ENCODE results near the gene UBAC2. TPM values are rescaled to one million over a fixed set of nuclear protein-coding genes. Genes with fewer than 3 reads are reported as not detected.

Gene UBAC2
- total RNA-seq, 3 donors from 2014 or later, result 57.4 to 74.2 (median 67.5) TPM

DNA sequence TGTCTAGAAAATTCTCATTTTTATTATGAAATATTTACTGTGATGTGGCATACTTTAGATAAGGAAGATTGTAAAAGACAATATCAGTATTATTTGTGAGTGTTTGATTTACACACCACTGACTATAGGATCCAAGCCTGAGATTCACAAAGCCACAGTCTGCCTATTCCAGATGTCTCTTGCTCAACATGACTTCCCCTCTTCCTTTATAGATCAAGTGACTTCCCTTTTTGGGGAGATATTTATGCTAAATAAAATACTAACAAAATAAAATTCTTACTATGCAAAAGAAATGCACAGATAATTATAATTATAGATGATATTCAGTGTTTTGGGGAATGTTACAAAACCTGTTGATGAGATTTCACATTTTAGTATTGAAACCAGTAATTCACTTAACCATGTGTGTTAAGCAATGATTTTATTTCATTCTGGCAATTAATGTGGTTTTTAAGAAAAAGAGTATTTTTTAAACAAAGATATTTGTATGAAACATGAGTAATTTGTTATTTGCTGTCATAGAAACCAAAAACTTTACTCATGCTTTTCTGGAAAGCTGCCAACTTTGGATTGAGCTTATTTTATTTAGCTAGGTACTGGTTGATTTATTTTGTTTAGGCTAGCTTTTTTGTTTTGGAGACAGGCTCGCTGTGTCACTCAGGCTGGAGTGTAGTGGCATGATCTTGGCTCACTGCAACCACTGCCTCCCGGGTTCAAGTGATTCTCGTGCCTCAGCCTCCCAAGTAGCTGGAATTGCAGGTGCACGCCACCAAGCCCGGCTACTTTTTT is 120.2 kb downstream of the UBAC2 start:
- DNase-seq (no peak), ATAC-seq (no peak)
- Histone ChIP-seq H3K4me1 (ENCODE audit: low read depth) (no peaks in the 10 kb centered on the region), H3K9me3 (no peaks in the 10 kb centered on the region), H3K36me3 (ENCODE audit: low read depth) (no peaks in the 10 kb centered on the region), H3K4me3 (no peak overlapping the region)
- intact Hi-C loops (cut with DNase I, micrococcal nuclease), result no loop called here
- TF ChIP-seq, protein P1, sequence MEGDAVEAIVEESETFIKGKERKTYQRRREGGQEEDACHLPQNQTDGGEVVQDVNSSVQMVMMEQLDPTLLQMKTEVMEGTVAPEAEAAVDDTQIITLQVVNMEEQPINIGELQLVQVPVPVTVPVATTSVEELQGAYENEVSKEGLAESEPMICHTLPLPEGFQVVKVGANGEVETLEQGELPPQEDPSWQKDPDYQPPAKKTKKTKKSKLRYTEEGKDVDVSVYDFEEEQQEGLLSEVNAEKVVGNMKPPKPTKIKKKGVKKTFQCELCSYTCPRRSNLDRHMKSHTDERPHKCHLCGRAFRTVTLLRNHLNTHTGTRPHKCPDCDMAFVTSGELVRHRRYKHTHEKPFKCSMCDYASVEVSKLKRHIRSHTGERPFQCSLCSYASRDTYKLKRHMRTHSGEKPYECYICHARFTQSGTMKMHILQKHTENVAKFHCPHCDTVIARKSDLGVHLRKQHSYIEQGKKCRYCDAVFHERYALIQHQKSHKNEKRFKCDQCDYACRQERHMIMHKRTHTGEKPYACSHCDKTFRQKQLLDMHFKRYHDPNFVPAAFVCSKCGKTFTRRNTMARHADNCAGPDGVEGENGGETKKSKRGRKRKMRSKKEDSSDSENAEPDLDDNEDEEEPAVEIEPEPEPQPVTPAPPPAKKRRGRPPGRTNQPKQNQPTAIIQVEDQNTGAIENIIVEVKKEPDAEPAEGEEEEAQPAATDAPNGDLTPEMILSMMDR (IDR thresholded peaks at IDR 0.05), result no peak

DNA sequence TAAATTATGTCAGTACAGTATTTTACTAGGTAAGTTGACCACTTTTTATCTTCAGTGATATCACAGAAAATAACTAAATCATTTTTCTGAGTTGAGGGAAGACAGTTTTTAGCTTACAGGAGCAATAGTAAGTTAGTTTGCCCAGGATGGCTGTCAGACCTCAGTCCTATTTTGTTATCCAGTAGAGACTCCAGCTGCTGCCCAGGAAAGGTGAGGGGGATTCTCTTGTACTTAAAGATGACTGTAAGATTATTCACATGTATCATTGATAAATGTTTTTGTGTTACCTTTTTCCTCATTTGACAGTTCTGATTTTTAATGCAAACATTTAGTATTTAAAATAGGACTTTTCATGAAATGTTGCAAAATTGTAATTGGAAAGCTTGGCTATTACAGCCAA is 121.1 kb downstream of the UBAC2 start:
- intact Hi-C loops (cut with DNase I, micrococcal nuclease), result no loop called here
- Histone ChIP-seq H3K9me3 (no peaks in the 10 kb centered on the region), H3K36me3 (ENCODE audit: low read depth) (no peaks in the 10 kb centered on the region), H3K4me3 (no peak overlapping the region), H3K4me1 (ENCODE audit: low read depth) (no peaks in the 10 kb centered on the region)
- DNase-seq, result no peak
- ATAC-seq, result no peak
- TF ChIP-seq, protein P1 (IDR thresholded peaks at IDR 0.05), result no peak

DNA sequence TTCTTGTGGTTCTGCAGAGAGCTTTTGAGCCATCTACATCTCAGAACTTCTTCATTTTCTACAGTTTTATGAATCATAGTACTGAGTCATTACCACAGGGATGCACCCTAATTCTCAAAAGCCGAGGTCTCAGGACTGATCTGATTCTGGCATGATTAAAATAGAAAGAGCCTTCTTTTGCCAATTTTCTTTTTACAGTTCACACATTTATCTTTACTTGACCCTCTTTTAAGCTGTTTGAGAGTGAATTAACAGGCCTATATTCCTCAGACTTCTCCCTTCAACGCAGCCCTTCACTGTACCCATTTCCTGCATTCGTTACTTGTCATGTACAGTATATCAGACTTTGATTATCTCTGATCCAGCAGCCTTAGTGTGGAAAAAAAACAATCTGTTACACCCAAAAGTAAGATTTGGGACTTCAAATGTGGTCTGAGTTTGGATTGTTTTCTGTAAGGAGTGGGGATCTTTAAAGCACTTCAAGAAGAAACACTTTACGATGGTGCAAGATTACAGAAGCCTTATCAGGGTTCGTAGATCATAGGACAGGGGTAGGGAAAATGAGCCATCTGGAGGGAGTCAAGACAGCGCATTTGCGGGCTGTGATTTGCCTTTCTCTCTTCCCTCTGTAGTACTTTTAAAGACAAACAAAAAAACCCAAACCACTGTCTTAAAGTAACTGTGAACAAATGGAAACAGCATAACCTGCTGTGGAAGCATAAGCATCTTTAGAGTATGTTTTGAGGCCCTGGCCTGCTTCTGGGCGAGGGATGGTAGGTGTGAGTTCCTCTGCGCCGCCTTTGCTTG is 121.8 kb downstream of the UBAC2 start:
- H3K36me3 ChIP-seq (ENCODE audit: low read depth), result no peaks in the 10 kb centered on the region
- DNase-seq, result no peak
- TF ChIP-seq, protein P1 (IDR thresholded peaks at IDR 0.05), result no peak
- no peaks in the 10 kb centered on the region for H3K9me3 ChIP-seq
- H3K4me3 ChIP-seq, result no peak overlapping the region
- intact Hi-C loops (cut with DNase I, micrococcal nuclease), result no loop called here
- peak; percentile 68 for ATAC-seq
- H3K4me1 ChIP-seq (ENCODE audit: low read depth), result no peaks in the 10 kb centered on the region

DNA sequence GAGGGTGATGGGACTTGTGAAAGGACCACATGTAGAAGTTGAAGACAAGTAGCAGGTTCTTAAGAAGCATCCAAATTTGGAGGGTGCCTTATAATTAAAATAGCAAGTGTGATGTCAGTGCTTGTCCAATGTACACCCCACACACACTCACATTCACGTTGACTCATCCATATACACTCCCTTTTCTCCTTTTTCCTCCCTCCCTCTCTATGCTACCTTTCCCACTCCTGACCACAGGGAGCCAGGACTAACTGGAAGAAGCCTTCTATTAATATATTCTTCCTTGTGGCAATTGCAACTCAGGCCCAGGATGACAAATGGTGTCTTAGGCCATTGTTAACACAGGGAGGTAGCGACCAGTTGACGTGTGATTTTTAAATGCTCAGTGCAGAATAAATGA is 122.8 kb downstream of the UBAC2 start:
- intact Hi-C loops (cut with DNase I, micrococcal nuclease), result no loop called here

DNA sequence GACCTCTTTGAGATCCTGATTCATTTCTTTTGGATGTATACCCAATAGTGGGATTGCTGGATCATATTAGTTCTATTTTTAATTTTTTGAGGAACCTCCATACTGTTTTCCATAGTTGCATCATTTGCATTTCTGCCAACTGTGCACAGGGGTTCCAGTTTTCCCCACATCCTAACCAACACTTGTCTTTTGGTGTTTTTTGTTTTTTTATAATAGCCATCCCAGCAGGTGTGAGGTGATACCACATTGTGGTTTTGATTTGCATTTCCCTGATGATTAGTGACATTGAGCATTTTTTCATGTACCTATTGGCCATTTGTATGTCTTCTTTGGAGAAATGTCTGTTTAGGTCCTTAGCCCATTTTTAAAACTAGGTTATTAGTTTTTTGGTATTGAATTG is 125.4 kb downstream of the UBAC2 start:
- intact Hi-C loops (cut with DNase I, micrococcal nuclease), result no loop called here
- Histone ChIP-seq H3K36me3 (ENCODE audit: low read depth) (no peaks in the 10 kb centered on the region), H3K9me3 (no peaks in the 10 kb centered on the region), H3K4me3 (no peak overlapping the region), H3K4me1 (ENCODE audit: low read depth) (no peaks in the 10 kb centered on the region)
- DNase-seq, result no peak
- TF ChIP-seq, protein P1 (IDR thresholded peaks at IDR 0.05), result no peak
- no peak for ATAC-seq

More for the DNA sequence above, 122.8 kb downstream of the UBAC2 start:
- TF ChIP-seq, protein P1 (IDR thresholded peaks at IDR 0.05), result no peak
- DNase-seq (no peak), ATAC-seq (no peak)
- H3K4me1 ChIP-seq (ENCODE audit: low read depth), result no peaks in the 10 kb centered on the region
- H3K4me3 ChIP-seq, result no peak overlapping the region
- no peaks in the 10 kb centered on the region for H3K36me3 ChIP-seq (ENCODE audit: low read depth)
- H3K9me3 ChIP-seq, result no peaks in the 10 kb centered on the region
